C4-2B (cell line): ENCODE measurements around the gene CIC.

ENCODE experiments used
- CTCF ChIP-seq: fragments of 450-650 bp; conservative IDR thresholded peaks from 2 replicates; pipeline ENCODE4 v1.5.1; 2017; ENCODE audit warnings: mild to moderate bottlenecking
- ZFX ChIP-seq: fragments of 450-650 bp; IDR thresholded peaks from 2 replicates; pipeline ENCODE4 v1.6.1; 2017

- TF ChIP-seq CTCF (no peak), ZFX (no peak)
Observed at GRCh38 chr19:42239544-42240220, 29.4 kb upstream of the CIC start.
